ENCODE results near the gene SENP5. TPM values are rescaled to one million over a fixed set of nuclear protein-coding genes. Genes with fewer than 3 reads are reported as not detected.

The SENP5 gene
- total RNA-seq, 4 donors from 2014 or later: 41.1 to 60.6 (median 44.1) TPM

DNA sequence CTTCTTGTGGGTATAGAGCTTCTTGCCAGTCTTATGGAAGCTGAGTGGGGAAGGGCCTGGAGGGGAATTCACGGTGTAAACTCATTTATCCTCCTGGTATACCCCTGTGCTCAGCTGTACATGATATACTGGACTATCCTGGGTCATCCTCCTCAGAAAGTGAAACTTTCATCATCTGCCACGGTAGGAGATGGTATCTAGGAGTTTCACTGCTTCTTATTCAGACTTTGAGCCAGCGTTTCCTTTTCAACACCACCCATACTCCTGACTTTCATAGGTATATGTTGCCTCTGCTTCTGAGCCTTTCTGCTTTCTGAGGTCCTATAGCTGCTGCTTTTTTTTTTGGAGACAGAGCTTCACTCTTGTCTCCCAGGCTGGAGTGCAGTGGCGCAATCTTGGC is 15.6 kb downstream of the SENP5 start:
- no peak overlapping the region for H3K27ac ChIP-seq
- peaks cover 0 to 16% (median 0%) of the 10 kb centered on the region in 4 donors for H3K4me1 ChIP-seq
- 84 to 88% methylated on average over 4 of the region's 4 CpGs for WGBS, 2 donors
- H3K9me3 ChIP-seq: no peaks in the 10 kb centered on the region
- H3K4me3 ChIP-seq: no peak overlapping the region
- H3K27me3 ChIP-seq: no peaks in the 10 kb centered on the region
- H3K36me3 ChIP-seq: peaks cover 0 to 29% (median 0%) of the 10 kb centered on the region in 3 donors
- DNase-seq (ENCODE audit: low spot score in 2 of 2): no peak
- TF ChIP-seq EP300 (IDR thresholded peaks at IDR 0.05) (no peak), POLR2A (IDR thresholded peaks at IDR 0.05) (no peak)
- TF ChIP-seq, protein P1, sequence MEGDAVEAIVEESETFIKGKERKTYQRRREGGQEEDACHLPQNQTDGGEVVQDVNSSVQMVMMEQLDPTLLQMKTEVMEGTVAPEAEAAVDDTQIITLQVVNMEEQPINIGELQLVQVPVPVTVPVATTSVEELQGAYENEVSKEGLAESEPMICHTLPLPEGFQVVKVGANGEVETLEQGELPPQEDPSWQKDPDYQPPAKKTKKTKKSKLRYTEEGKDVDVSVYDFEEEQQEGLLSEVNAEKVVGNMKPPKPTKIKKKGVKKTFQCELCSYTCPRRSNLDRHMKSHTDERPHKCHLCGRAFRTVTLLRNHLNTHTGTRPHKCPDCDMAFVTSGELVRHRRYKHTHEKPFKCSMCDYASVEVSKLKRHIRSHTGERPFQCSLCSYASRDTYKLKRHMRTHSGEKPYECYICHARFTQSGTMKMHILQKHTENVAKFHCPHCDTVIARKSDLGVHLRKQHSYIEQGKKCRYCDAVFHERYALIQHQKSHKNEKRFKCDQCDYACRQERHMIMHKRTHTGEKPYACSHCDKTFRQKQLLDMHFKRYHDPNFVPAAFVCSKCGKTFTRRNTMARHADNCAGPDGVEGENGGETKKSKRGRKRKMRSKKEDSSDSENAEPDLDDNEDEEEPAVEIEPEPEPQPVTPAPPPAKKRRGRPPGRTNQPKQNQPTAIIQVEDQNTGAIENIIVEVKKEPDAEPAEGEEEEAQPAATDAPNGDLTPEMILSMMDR (IDR thresholded peaks at IDR 0.05): no peak

DNA sequence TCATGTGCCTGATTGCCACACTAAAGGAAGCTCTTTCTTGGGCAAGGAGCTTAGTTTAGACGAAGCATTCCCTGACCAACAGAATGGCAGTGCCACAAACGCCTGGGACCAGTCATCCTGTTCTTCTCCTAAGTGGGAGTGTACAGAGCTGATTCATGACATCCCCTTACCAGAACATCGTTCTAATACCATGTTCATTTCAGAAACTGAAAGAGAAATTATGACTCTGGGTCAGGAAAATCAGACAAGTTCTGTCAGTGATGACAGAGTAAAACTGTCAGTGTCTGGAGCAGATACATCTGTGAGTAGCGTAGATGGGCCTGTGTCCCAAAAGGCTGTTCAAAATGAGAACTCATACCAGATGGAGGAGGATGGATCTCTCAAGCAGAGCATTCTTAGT is 18.4 kb downstream of the SENP5 start:
- DNase-seq (ENCODE audit: low spot score in 2 of 2): no peak
- Histone ChIP-seq H3K27me3 (no peaks in the 10 kb centered on the region), H3K9me3 (no peaks in the 10 kb centered on the region), H3K36me3 (peaks cover 0 to 24% (median 0%) of the 10 kb centered on the region in 3 donors), H3K4me1 (peaks cover 0 to 11% (median 0%) of the 10 kb centered on the region in 4 donors), H3K4me3 (no peak overlapping the region), H3K27ac (no peak overlapping the region)
- 68 to 83% methylated on average over 4 of the region's 4 CpGs for WGBS, 2 donors
- TF ChIP-seq POLR2A (IDR thresholded peaks at IDR 0.05): no peak
- TF ChIP-seq, protein P1 (IDR thresholded peaks at IDR 0.05): no peak
- TF ChIP-seq EP300 (IDR thresholded peaks at IDR 0.05): no peak

DNA sequence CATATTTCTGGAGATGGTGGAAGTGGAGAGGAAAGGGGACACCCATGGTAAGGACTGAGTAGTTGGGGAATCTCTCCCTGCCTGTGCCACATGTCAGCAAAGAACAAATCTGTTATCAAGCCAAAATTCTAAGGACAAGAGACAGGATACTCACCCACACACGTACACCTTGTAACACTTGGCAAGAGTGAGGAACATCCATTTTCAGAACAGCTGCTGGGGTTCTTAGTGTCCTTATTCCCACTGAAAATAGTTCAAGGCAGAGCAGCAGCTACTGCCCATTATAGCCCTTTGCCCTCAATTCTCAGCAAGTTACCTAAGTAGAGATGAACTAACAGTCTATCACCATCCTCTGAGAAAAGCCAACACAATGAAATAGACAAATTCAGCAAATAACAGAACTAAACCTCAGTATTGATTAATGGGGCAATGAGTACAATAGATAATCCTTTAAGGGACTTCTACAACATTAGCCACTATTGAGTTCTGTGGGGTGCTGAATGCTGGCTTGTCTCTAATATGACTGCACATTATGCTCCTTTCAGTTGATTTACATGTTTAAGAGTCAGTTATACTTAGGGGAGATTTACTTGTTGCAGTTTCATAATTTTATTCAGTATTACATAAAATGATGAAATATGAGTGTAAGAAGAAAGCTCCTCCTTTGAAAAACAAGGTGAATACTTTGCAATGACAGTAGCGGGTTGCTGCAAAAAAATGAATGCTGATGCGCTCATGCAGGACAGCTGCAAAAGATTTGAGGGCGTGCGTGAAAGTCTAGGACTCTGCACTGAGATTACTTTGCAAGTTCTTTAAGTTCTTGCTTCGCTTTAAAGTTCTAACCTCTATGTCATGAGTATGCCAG is 22.4 kb downstream of the SENP5 start:
- no peaks in the 10 kb centered on the region for H3K9me3 ChIP-seq
- WGBS, 2 donors: 92% methylated on average over 6 of the region's 6 CpGs

DNA sequence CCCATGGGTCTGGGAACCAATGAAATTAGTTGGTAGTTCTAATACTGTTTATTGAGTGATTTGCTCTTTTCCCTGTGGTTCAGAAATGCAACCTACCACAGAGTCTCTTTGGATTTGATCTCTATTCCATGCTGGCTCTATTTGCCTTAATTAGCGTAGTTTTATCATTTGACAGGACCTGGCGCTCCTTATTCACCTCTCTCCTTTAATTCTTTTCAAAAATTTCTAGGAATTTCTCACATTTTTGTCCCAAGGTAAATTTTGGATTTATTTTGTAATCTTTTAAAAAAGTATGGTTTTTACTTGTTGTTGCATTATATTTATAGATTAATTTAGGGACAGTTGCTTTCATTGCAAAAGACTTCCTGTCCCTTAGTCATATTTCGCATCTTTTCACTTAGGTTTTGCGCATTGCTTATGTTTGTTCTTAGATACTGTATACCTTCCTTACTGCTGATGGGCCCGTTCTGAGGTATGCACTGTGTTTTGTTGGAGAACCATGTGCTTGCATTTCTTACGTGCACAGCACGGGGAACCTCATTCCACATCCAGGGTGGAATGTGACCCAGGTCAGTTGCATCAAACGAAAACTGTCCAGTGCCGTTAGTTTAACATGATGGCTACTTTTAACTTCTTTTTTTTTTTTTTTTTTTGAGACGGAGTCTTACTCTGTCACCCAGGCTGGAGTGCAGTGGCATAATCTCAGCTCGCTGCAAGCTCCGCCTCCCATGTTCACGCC is 27.0 kb downstream of the SENP5 start:
- no peaks in the 10 kb centered on the region for H3K27me3 ChIP-seq
- no peaks in the 10 kb centered on the region for H3K4me1 ChIP-seq
- H3K27ac ChIP-seq: no peak overlapping the region
- WGBS, 2 donors: 92 to 94% methylated on average over 13 of the region's 13 CpGs
- TF ChIP-seq, protein P1 (IDR thresholded peaks at IDR 0.05): no peak
- TF ChIP-seq EP300 (IDR thresholded peaks at IDR 0.05): no peak
- no peak overlapping the region for H3K4me3 ChIP-seq
- H3K36me3 ChIP-seq: peaks cover 0 to 7% (median 0%) of the 10 kb centered on the region in 3 donors
- DNase-seq (ENCODE audit: low spot score in 2 of 2): no peak
- no peaks in the 10 kb centered on the region for H3K9me3 ChIP-seq

More for the DNA sequence above, 22.4 kb downstream of the SENP5 start:
- no peak for TF ChIP-seq POLR2A (IDR thresholded peaks at IDR 0.05)
- TF ChIP-seq EP300 (IDR thresholded peaks at IDR 0.05): no peak
- TF ChIP-seq, protein P1 (IDR thresholded peaks at IDR 0.05): no peak
- H3K36me3 ChIP-seq: peaks cover 0 to 22% (median 0%) of the 10 kb centered on the region in 3 donors
- no peaks in the 10 kb centered on the region for H3K27me3 ChIP-seq
- no peak overlapping the region for H3K4me3 ChIP-seq
- H3K27ac ChIP-seq: no peak overlapping the region
- no peak for DNase-seq (ENCODE audit: low spot score in 2 of 2)
- H3K4me1 ChIP-seq: peaks cover 0 to 5% (median 0%) of the 10 kb centered on the region in 4 donors

DNA sequence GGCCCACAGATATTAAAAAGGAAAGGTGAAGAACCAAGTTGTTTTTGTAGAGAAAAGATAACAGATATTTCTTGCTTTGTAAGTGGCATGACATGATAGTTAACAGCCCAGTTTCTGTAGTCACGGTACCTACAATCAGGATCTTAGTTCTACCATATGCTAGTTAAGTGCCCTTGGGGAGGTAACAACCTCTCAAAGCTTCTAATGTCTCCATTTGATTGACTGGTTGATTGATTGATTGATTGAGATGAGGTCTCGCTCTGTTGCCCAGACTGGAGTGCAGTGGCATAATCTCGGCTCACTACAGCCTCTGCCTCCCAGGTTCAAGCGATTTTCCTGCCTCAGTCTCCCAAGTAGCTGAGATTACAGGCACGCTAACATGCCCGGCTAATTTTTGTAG is 28.5 kb downstream of the SENP5 start:
- 91 to 97% methylated on average over 6 of the region's 6 CpGs for WGBS, 2 donors
- Histone ChIP-seq H3K4me1 (no peaks in the 10 kb centered on the region), H3K27ac (no peak overlapping the region), H3K9me3 (no peaks in the 10 kb centered on the region), H3K36me3 (peaks cover 0 to 22% (median 0%) of the 10 kb centered on the region in 3 donors), H3K4me3 (no peak overlapping the region), H3K27me3 (no peaks in the 10 kb centered on the region)
- DNase-seq (ENCODE audit: low spot score in 2 of 2): no peak
- TF ChIP-seq EP300 (IDR thresholded peaks at IDR 0.05): no peak
- TF ChIP-seq, protein P1 (IDR thresholded peaks at IDR 0.05): no peak
- no peak for TF ChIP-seq POLR2A (IDR thresholded peaks at IDR 0.05)

Data from tibial nerve (tissue), 4 donors.